Endodermal cell (in vitro differentiated cells): ENCODE data around the gene PUS3. TPM values are rescaled to one million over a fixed set of nuclear protein-coding genes. Genes with fewer than 3 reads are reported as not detected.
A peak's percentile ranks its signal among the peaks of the same experiment; 100 is the strongest.

Experiments used
- DNase-seq: peaks from one replicate; pipeline ENCODE4 v3.0.0-alpha.2; 2017
- H3K27ac ChIP-seq: 2 replicates; pipeline ENCODE4 v1.5.1; 2013; ENCODE audit warnings: mild to moderate bottlenecking, low read depth, low read length, moderate library complexity
- H3K27me3 ChIP-seq: 2 replicates; pipeline ENCODE4 v1.6.1; 2013; ENCODE audit warnings: mild to moderate bottlenecking, low read length, moderate library complexity; ENCODE audit not compliant: insufficient read depth, control insufficient read depth, poor library complexity, severe bottlenecking
- H3K36me3 ChIP-seq: 2 replicates; pipeline ENCODE4 v1.7.0; 2013; ENCODE audit warnings: mild to moderate bottlenecking, low read length, moderate library complexity; ENCODE audit not compliant: control insufficient read depth, insufficient read depth
- H3K4me1 ChIP-seq: one replicate; pipeline ENCODE4 v1.7.0; 2013; ENCODE audit warnings: low read length; ENCODE audit not compliant: control insufficient read depth, insufficient read depth
- H3K4me3 ChIP-seq: 2 replicates; pipeline ENCODE4 v1.5.1; 2013; ENCODE audit warnings: mild to moderate bottlenecking, low read length, moderate library complexity
- H3K9ac ChIP-seq: 2 replicates; pipeline ENCODE4 v1.6.1; 2013; ENCODE audit warnings: mild to moderate bottlenecking, low read length, moderate library complexity; ENCODE audit not compliant: poor library complexity, severe bottlenecking; ENCODE audit errors: extremely low read depth
- H3K9me3 ChIP-seq: 2 replicates; pipeline ENCODE4 v1.6.1; 2013; ENCODE audit warnings: mild to moderate bottlenecking, low read length, moderate library complexity; ENCODE audit not compliant: control insufficient read depth
- H3K27ac Mint-ChIP-seq: 2 replicates; pipeline ENCODE4 v1.8.0; 2020; ENCODE audit warnings: mixed read lengths
- H3K27me3 Mint-ChIP-seq: 2 replicates; pipeline ENCODE4 v1.8.0; 2021; ENCODE audit warnings: mild to moderate bottlenecking, mixed read lengths; ENCODE audit not compliant: insufficient read depth
- H3K36me3 Mint-ChIP-seq: 2 replicates; pipeline ENCODE4 v1.8.0; 2020; ENCODE audit warnings: low read depth, mixed read lengths
- H3K4me1 Mint-ChIP-seq: 2 replicates; pipeline ENCODE4 v1.8.0; 2020; ENCODE audit warnings: mixed read lengths
- H3K4me3 Mint-ChIP-seq: 2 replicates; pipeline ENCODE4 v1.8.0; 2020; ENCODE audit warnings: mild to moderate bottlenecking, moderate library complexity, mixed read lengths
- H3K9me3 Mint-ChIP-seq: 2 replicates; pipeline ENCODE4 v1.8.0; 2020; ENCODE audit warnings: mild to moderate bottlenecking, mixed read lengths
- CTCF ChIP-seq: fragments of 200-600 bp; sonication (generic); conservative IDR thresholded peaks from 2 replicates; pipeline ENCODE4 v1.5.0; 2021; ENCODE audit warnings: antibody characterized with exemption, mild to moderate bottlenecking
- WGBS, 2 experiments: methylation state at CpG; one replicate each; pipeline versions ENCODE4 v1.1.5 to v1.1.7; 2013; ENCODE audit warnings: missing lambda C conversion rate in 2 of 2, mixed read lengths in 1 of 2; ENCODE audit not compliant: insufficient coverage in 1 of 2, insufficient read length in 1 of 2; 5-methylcytosine and 5-hydroxymethylcytosine counted together
- total RNA-seq, 2 donors: library from RNA; stranded (reverse); fragmentation: NEBNext Ultra II Directional in 1 of 2; extraction: Animal tissue kit (Norgen Biotek cat#: 25700) in 1 of 2; gene quantifications; 2 replicates in 1 of 2; 3 replicates in 1 of 2; pipeline ENCODE4 v1.2.1, GENCODE V29; 2021

PUS3 gene
- total RNA-seq, 2 donors from 2014 or later: 12.6 to 13.7 TPM

- Mint-ChIP-seq H3K4me1 (peaks cover 12% of the 10 kb centered on the region), H3K9me3 (no peaks in the 10 kb centered on the region)
- WGBS, 2 experiments: 91 to 93% methylated on average over 7 to 8 of the region's 8 CpGs
Observed at GRCh38 chr11:125923633-125924032, 20.6 kb upstream of the PUS3 start.

GRCh38 chr11:125923012-125923579 lies 20.1 kb upstream of the PUS3 start:
- Histone ChIP-seq H3K27ac (no peak overlapping the region), H3K36me3 (no peaks in the 10 kb centered on the region), H3K27me3 (peaks cover 25% of the 10 kb centered on the region), H3K9me3 (no peaks in the 10 kb centered on the region), H3K9ac (no peak overlapping the region), H3K4me1 (peaks cover 2% of the 10 kb centered on the region), H3K4me3 (no peak overlapping the region)
- Mint-ChIP-seq H3K9me3 (no peaks in the 10 kb centered on the region), H3K36me3 (no peaks in the 10 kb centered on the region), H3K27me3 (peaks cover 2% of the 10 kb centered on the region), H3K4me1 (peaks cover 12% of the 10 kb centered on the region), H3K4me3 (no peak overlapping the region), H3K27ac (no peak overlapping the region)
- peak; percentile 87 for DNase-seq
- WGBS, 2 experiments: 16% methylated on average over 7 of the region's 8 CpGs; no CpG with 5 or more reads in 1 of the 2 experiments
- peak; percentile 91 for TF ChIP-seq CTCF

More at GRCh38 chr11:125923633-125924032, 20.6 kb upstream of the PUS3 start:
- peaks cover 2% of the 10 kb centered on the region for H3K27me3 Mint-ChIP-seq
- H3K27ac ChIP-seq: no peak overlapping the region
- peaks cover 25% of the 10 kb centered on the region for H3K27me3 ChIP-seq
- no peak overlapping the region for H3K4me3 Mint-ChIP-seq
- no peak for DNase-seq
- no peak overlapping the region for H3K27ac Mint-ChIP-seq
- no peak for TF ChIP-seq CTCF
- H3K36me3 Mint-ChIP-seq: no peaks in the 10 kb centered on the region
- H3K9me3 ChIP-seq: no peaks in the 10 kb centered on the region
- H3K4me3 ChIP-seq: no peak overlapping the region
- no peak overlapping the region for H3K9ac ChIP-seq
- no peaks in the 10 kb centered on the region for H3K36me3 ChIP-seq
- peaks cover 2% of the 10 kb centered on the region for H3K4me1 ChIP-seq

GRCh38 chr11:125922156-125922555 lies 19.1 kb upstream of the PUS3 start:
- no peak overlapping the region for H3K9ac ChIP-seq
- H3K4me3 ChIP-seq: no peak overlapping the region
- TF ChIP-seq CTCF: no peak
- H3K27me3 ChIP-seq: peaks cover 25% of the 10 kb centered on the region
- Mint-ChIP-seq H3K9me3 (no peaks in the 10 kb centered on the region), H3K27me3 (peaks cover 2% of the 10 kb centered on the region), H3K27ac (no peak overlapping the region), H3K4me3 (no peak overlapping the region), H3K36me3 (no peaks in the 10 kb centered on the region), H3K4me1 (peaks cover 12% of the 10 kb centered on the region)
- H3K9me3 ChIP-seq: no peaks in the 10 kb centered on the region
- DNase-seq: no peak
- no peaks in the 10 kb centered on the region for H3K36me3 ChIP-seq
- peaks cover 2% of the 10 kb centered on the region for H3K4me1 ChIP-seq
- 83 to 87% methylated on average over 2 to 3 of the region's 3 CpGs for WGBS, 2 experiments
- H3K27ac ChIP-seq: no peak overlapping the region
